ENCODE measurements around the gene JOSD1. TPM values are rescaled to one million over a fixed set of nuclear protein-coding genes. Genes with fewer than 3 reads are reported as not detected.
A peak's percentile ranks its signal among the peaks of the same experiment; 100 is the strongest.

JOSD1 gene
- total and polyA plus RNA-seq, 2 donors (not counting 1 experiment from before 2014, with no cell fraction given) = 40.5 to 59.1 TPM

GRCh38 chr22:38720350-38720749, 19.6 kb upstream of the JOSD1 start:
- peaks cover 5% of the 10 kb centered on the region for H3K4me1 ChIP-seq (ENCODE audit: control insufficient read depth, extremely low read depth, insufficient read depth, low read length)
- H3K27me3 ChIP-seq (ENCODE audit: control insufficient read depth, insufficient read depth, low read length) = no peaks in the 10 kb centered on the region
- H3K79me2 ChIP-seq (ENCODE audit: control insufficient read depth, insufficient read depth, low read length) = peaks cover 4% of the 10 kb centered on the region
- no peak overlapping the region for H3K9ac ChIP-seq (ENCODE audit: insufficient read depth, low read length)
- H3K9me3 ChIP-seq (ENCODE audit: control insufficient read depth, insufficient read depth, low read depth, low read length) = no peaks in the 10 kb centered on the region
- no peak for TF ChIP-seq CTCF (conservative IDR thresholded peaks at IDR 0.05 in 1 of 2, IDR thresholded peaks at IDR 0.05 in 1 of 2; ENCODE audit: low read depth in 1 of 2, low read length in 2 of 2)
- TF ChIP-seq EZH2 (IDR thresholded peaks at IDR 0.05; ENCODE audit: low read length, missing control alignments) = no peak
- no peak overlapping the region for H3K4me2 ChIP-seq (ENCODE audit: extremely low read depth, insufficient read depth, low read length)
- H3K36me3 ChIP-seq (ENCODE audit: control insufficient read depth, insufficient read depth, low read length) = peaks cover 15% of the 10 kb centered on the region
- H4K20me1 ChIP-seq (ENCODE audit: control insufficient read depth, extremely low read depth, insufficient read depth, low read length) = no peaks in the 10 kb centered on the region
- H3K27ac ChIP-seq (ENCODE audit: insufficient read depth, low read length) = no peak overlapping the region
- H2AFZ ChIP-seq (ENCODE audit: low read length) = no peak overlapping the region
- DNase-seq (ENCODE audit: low read depth in 2 of 2) = no peak
- no peak overlapping the region for H3K4me3 ChIP-seq (replicated peaks in 1 of 4; ENCODE audit: control extremely low read depth in 1 of 4, insufficient read depth in 1 of 4, low read depth in 3 of 4, low read length in 4 of 4)

GRCh38 chr22:38719196-38719595, 18.5 kb upstream of the JOSD1 start:
- Histone ChIP-seq H3K27me3 (ENCODE audit: control insufficient read depth, insufficient read depth, low read length) (no peaks in the 10 kb centered on the region), H3K4me1 (ENCODE audit: control insufficient read depth, extremely low read depth, insufficient read depth, low read length) (peaks cover 5% of the 10 kb centered on the region), H3K27ac (ENCODE audit: insufficient read depth, low read length) (peak overlapping the region; percentile 17), H3K79me2 (ENCODE audit: control insufficient read depth, insufficient read depth, low read length) (peaks cover 13% of the 10 kb centered on the region), H3K4me2 (ENCODE audit: extremely low read depth, insufficient read depth, low read length) (no peak overlapping the region), H3K9ac (ENCODE audit: insufficient read depth, low read length) (no peak overlapping the region), H3K9me3 (ENCODE audit: control insufficient read depth, insufficient read depth, low read depth, low read length) (no peaks in the 10 kb centered on the region), H4K20me1 (ENCODE audit: control insufficient read depth, extremely low read depth, insufficient read depth, low read length) (no peaks in the 10 kb centered on the region), H3K4me3 (replicated peaks in 1 of 4; ENCODE audit: control extremely low read depth in 1 of 4, insufficient read depth in 1 of 4, low read depth in 3 of 4, low read length in 4 of 4) (no peak overlapping the region), H3K36me3 (ENCODE audit: control insufficient read depth, insufficient read depth, low read length) (peaks cover 10% of the 10 kb centered on the region), H2AFZ (ENCODE audit: low read length) (no peak overlapping the region)
- no peak for DNase-seq (ENCODE audit: low read depth in 2 of 2)
- TF ChIP-seq CTCF (conservative IDR thresholded peaks at IDR 0.05 in 1 of 2, IDR thresholded peaks at IDR 0.05 in 1 of 2; ENCODE audit: low read depth in 1 of 2, low read length in 2 of 2) = no peak
- no peak for TF ChIP-seq EZH2 (IDR thresholded peaks at IDR 0.05; ENCODE audit: low read length, missing control alignments)

GRCh38 chr22:38718414-38718813, 17.7 kb upstream of the JOSD1 start:
- no peaks in the 10 kb centered on the region for H3K27me3 ChIP-seq (ENCODE audit: control insufficient read depth, insufficient read depth, low read length)
- no peaks in the 10 kb centered on the region for H3K9me3 ChIP-seq (ENCODE audit: control insufficient read depth, insufficient read depth, low read depth, low read length)
- TF ChIP-seq CTCF (conservative IDR thresholded peaks at IDR 0.05 in 1 of 2, IDR thresholded peaks at IDR 0.05 in 1 of 2; ENCODE audit: low read depth in 1 of 2, low read length in 2 of 2) = peak; percentile 60 to 71
- no peak for TF ChIP-seq EZH2 (IDR thresholded peaks at IDR 0.05; ENCODE audit: low read length, missing control alignments)
- no peaks in the 10 kb centered on the region for H4K20me1 ChIP-seq (ENCODE audit: control insufficient read depth, extremely low read depth, insufficient read depth, low read length)
- H3K36me3 ChIP-seq (ENCODE audit: control insufficient read depth, insufficient read depth, low read length) = peaks cover 9% of the 10 kb centered on the region
- peak overlapping the region; percentile 17 for H3K27ac ChIP-seq (ENCODE audit: insufficient read depth, low read length)
- no peak overlapping the region for H3K4me3 ChIP-seq (replicated peaks in 1 of 4; ENCODE audit: control extremely low read depth in 1 of 4, insufficient read depth in 1 of 4, low read depth in 3 of 4, low read length in 4 of 4)
- peak; percentile 77 to 78 for DNase-seq (ENCODE audit: low read depth in 2 of 2)
- peaks cover 5% of the 10 kb centered on the region for H3K4me1 ChIP-seq (ENCODE audit: control insufficient read depth, extremely low read depth, insufficient read depth, low read length)
- no peak overlapping the region for H2AFZ ChIP-seq (ENCODE audit: low read length)
- peak overlapping the region; percentile 32 for H3K4me2 ChIP-seq (ENCODE audit: extremely low read depth, insufficient read depth, low read length)
- H3K79me2 ChIP-seq (ENCODE audit: control insufficient read depth, insufficient read depth, low read length) = peaks cover 20% of the 10 kb centered on the region
- no peak overlapping the region for H3K9ac ChIP-seq (ENCODE audit: insufficient read depth, low read length)
